PC-9 (cell line): ENCODE results near the gene NAA30. TPM values are rescaled to one million over a fixed set of nuclear protein-coding genes. Genes with fewer than 3 reads are reported as not detected.
A peak's percentile ranks its signal among the peaks of the same experiment; 100 is the strongest.
"Not testable (repeated sequence)": the region's sequence is repeated elsewhere in the genome, so short reads cannot be mapped to it uniquely, and the experiment has no call there.

Experiments
- BruUV-seq: library from RNA; stranded (reverse); fragments of 400-500 nt; replicated peaks from 2 replicates; lab custom pipeline; 2021; lab: Mats Ljungman, UMichigan
- CTCF ChIA-PET: fragments of 300-600 bp; sonication (Branson Sonifier 250); formaldehyde crosslinking; loops from one replicate; lab custom pipeline; 2022; ENCODE audit warnings: antibody characterized with exemption; lab: Charles Lee
- POLR2A ChIA-PET: fragments of 300-600 bp; sonication (Branson Sonifier 250); formaldehyde crosslinking; loops from one replicate; lab custom pipeline; 2022; ENCODE audit warnings: antibody characterized with exemption; ENCODE audit not compliant: unreplicated experiment; lab: Charles Lee
- DNase-seq, 2 experiments: peaks; one replicate each; pipeline versions ENCODE4 v3.0.0 to v3.0.0-alpha.2; 2015 to 2022; ENCODE audit warnings: mixed read lengths in 1 of 2
- H2AFZ ChIP-seq: fragments of 200-600 bp; sonication (generic); 2 replicates; pipeline ENCODE4 v1.8.1; 2017; ENCODE audit warnings: antibody characterized with exemption
- H3F3A ChIP-seq: fragments of 200-600 bp; sonication (generic); 2 replicates; pipeline ENCODE4 v1.8.1; 2017; ENCODE audit warnings: antibody characterized with exemption, mild to moderate bottlenecking, low read depth; ENCODE audit not compliant: insufficient read depth
- H3K27ac ChIP-seq: fragments of 200-600 bp; sonication (generic); 2 replicates; pipeline ENCODE4 v1.6.1; 2016; ENCODE audit warnings: mixed run types
- H3K27me3 ChIP-seq: fragments of 200-600 bp; sonication (generic); 2 replicates; pipeline ENCODE4 v1.6.1; 2016; ENCODE audit warnings: low read depth, mixed run types; ENCODE audit not compliant: insufficient read depth
- H3K36me3 ChIP-seq: fragments of 200-600 bp; sonication (generic); 2 replicates; pipeline ENCODE4 v1.6.1; 2016; ENCODE audit warnings: low read depth, mixed run types
- H3K4me1 ChIP-seq: fragments of 200-600 bp; sonication (generic); replicated peaks from 2 replicates; pipeline ENCODE4 v1.6.1; 2016; ENCODE audit warnings: mixed run types; ENCODE audit not compliant: insufficient read depth
- H3K4me2 ChIP-seq: fragments of 200-600 bp; sonication (generic); 2 replicates; pipeline ENCODE4 v1.6.1; 2017; ENCODE audit warnings: mixed run types
- H3K4me3 ChIP-seq: fragments of 200-600 bp; sonication (generic); 2 replicates; pipeline ENCODE4 v1.6.1; 2016; ENCODE audit warnings: mixed run types
- H3K79me2 ChIP-seq: fragments of 200-600 bp; sonication (generic); 2 replicates; pipeline ENCODE4 v1.6.1; 2017; ENCODE audit warnings: low read depth, mixed run types
- H3K9me2 ChIP-seq: fragments of 200-600 bp; sonication (generic); 2 replicates; pipeline ENCODE4 v1.8.1; 2017; ENCODE audit warnings: mild to moderate bottlenecking; ENCODE audit not compliant: insufficient read depth
- H3K9me3 ChIP-seq: fragments of 200-600 bp; sonication (generic); 2 replicates; pipeline ENCODE4 v1.8.1; 2016; ENCODE audit warnings: low read depth; ENCODE audit not compliant: insufficient read depth
- H4K20me1 ChIP-seq: fragments of 200-600 bp; sonication (generic); 2 replicates; pipeline ENCODE4 v1.8.1; 2017; ENCODE audit not compliant: insufficient read depth
- EZH2 ChIP-seq: fragments of 200-600 bp; sonication (generic); IDR thresholded peaks from 2 replicates; pipeline ENCODE4 v1.8.0; 2017; ENCODE audit warnings: antibody characterized with exemption, low read depth
- intact Hi-C: fragments of 100-400 bp; cut with micrococcal nuclease; formaldehyde crosslinking; loops from one replicate; pipeline ENCODE4 v1.10.0; 2022; ENCODE audit not compliant: unreplicated experiment
- total RNA-seq: library from RNA; stranded (reverse); gene quantifications from 2 replicates; pipeline ENCODE4 v1.2.3, GENCODE V29; 2021
- TF ChIP-seq, protein P1 (sequence below): fragments of 200-600 bp; sonication (generic); conservative IDR thresholded peaks from 2 replicates; pipeline ENCODE4 v1.6.1; 2017; ENCODE audit warnings: mixed run types, antibody characterized with exemption, mild to moderate bottlenecking, moderate library complexity

The NAA30 gene
- total RNA-seq, 1 experiment from 2014 or later: 14.2 TPM

DNA sequence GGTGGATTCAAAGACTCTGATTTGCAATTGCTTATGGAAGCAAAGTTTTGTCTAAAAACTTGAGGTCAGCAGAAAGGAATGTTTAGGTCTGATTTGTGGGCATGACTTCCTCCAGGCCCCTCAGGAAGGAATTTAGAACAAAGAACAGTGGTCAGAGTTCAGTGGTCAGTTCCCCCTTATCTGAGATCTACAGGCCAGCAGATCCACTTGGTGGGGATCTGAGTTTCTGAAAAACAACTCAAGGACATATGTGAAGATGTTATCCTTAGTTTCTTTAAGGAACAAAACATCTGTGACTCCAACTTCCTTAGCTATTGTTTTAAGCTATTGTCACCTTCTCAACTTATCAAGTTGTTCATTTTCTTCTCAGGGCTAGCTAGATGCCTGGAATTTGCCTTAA is 28.0 kb upstream of the NAA30 start:
- H3K36me3 ChIP-seq: no peaks in the 10 kb centered on the region
- POLR2A ChIA-PET: no interaction called here
- no peaks in the 10 kb centered on the region for H4K20me1 ChIP-seq
- TF ChIP-seq, protein P1, sequence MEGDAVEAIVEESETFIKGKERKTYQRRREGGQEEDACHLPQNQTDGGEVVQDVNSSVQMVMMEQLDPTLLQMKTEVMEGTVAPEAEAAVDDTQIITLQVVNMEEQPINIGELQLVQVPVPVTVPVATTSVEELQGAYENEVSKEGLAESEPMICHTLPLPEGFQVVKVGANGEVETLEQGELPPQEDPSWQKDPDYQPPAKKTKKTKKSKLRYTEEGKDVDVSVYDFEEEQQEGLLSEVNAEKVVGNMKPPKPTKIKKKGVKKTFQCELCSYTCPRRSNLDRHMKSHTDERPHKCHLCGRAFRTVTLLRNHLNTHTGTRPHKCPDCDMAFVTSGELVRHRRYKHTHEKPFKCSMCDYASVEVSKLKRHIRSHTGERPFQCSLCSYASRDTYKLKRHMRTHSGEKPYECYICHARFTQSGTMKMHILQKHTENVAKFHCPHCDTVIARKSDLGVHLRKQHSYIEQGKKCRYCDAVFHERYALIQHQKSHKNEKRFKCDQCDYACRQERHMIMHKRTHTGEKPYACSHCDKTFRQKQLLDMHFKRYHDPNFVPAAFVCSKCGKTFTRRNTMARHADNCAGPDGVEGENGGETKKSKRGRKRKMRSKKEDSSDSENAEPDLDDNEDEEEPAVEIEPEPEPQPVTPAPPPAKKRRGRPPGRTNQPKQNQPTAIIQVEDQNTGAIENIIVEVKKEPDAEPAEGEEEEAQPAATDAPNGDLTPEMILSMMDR: no peak
- TF ChIP-seq EZH2: no peak
- H3K79me2 ChIP-seq: no peaks in the 10 kb centered on the region
- H3K4me3 ChIP-seq: no peak overlapping the region
- H3K9me2 ChIP-seq: no peaks in the 10 kb centered on the region
- H3K4me2 ChIP-seq: peak overlapping the region; percentile 20; the same call in 1 of the 2 replicates
- no peaks in the 10 kb centered on the region for H3K9me3 ChIP-seq
- no peaks in the 10 kb centered on the region for H3K27me3 ChIP-seq
- no TSS peak for BruUV-seq
- H3K27ac ChIP-seq: peak overlapping the region; percentile 12; the same call in 1 of the 2 replicates
- no peaks in the 10 kb centered on the region for H3F3A ChIP-seq
- intact Hi-C loops: no loop called here
- CTCF ChIA-PET: no interaction called here
- H2AFZ ChIP-seq: no peak overlapping the region
- peaks cover 15% of the 10 kb centered on the region for H3K4me1 ChIP-seq
- DNase-seq: peak; percentile 16 to 84

DNA sequence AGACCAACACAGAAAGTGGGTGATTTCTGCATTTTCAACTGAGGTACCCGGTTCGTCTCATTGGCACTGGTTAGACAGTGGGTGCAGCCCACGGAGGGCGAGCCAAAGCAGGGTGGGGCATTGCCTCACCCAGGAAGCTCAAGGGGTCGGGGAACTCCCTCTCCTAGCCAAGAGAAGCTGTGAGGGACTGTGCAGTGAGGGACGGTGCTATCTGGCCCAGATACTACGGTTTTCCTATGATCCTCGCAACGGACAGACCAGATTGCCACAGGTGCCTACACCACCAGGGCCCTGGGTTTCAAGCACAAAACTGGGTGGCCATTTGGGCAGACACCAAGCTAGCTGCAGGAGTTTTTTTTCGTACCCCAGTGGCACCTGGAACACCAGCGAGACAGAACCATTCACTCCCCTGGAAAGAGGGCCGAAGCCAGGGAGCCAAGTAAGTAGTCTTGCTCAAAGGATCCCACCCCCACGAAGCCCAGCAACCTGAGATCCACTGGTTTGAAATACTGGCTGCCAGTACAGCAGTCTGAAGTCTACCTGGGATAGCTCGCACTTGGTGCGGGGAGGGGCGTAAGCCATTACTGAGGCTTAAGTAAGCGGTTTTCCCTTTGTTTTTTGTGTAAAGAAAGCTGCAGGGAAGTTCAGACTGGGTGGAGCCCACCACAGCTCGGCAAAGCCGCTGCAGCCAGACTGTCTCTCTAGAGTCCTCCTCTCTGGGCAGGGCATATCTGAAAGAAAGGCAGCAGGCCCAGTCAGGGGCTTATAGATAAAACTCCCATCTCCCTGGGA is 25.5 kb upstream of the NAA30 start:
- Histone ChIP-seq H3K27me3 (no peaks in the 10 kb centered on the region), H3K27ac (no peak overlapping the region), H3K36me3 (no peaks in the 10 kb centered on the region), H3K4me1 (peaks cover 15% of the 10 kb centered on the region), H3K9me2 (no peaks in the 10 kb centered on the region), H4K20me1 (no peaks in the 10 kb centered on the region), H3F3A (no peaks in the 10 kb centered on the region), H3K9me3 (no peaks in the 10 kb centered on the region), H3K4me2 (no peak overlapping the region), H3K79me2 (no peaks in the 10 kb centered on the region), H3K4me3 (no peak overlapping the region), H2AFZ (no peak overlapping the region)
- POLR2A ChIA-PET: interaction anchor here (0.6 kb wide), 1 partner anchor 713 kb away, joined by 4 read pairs; no protein-coding TSS in a partner anchor
- TF ChIP-seq, protein P1: no peak
- intact Hi-C loops: no loop called here
- no TSS peak for BruUV-seq
- no peak for DNase-seq
- CTCF ChIA-PET: no interaction called here

GRCh38 chr14:57370187-57370586 is 20.2 kb upstream of the NAA30 start:
- H3F3A ChIP-seq, DNase-seq, H3K27ac ChIP-seq, BruUV-seq, H4K20me1 ChIP-seq, H3K4me2 ChIP-seq, H3K27me3 ChIP-seq, H3K79me2 ChIP-seq, CTCF ChIA-PET, POLR2A ChIA-PET, H3K4me1 ChIP-seq, H3K4me3 ChIP-seq, H2AFZ ChIP-seq, H3K36me3 ChIP-seq, intact Hi-C loops, H3K9me2 ChIP-seq, H3K9me3 ChIP-seq: not testable (repeated sequence)
